ENCODE data around the gene MICOS13. TPM values are rescaled to one million over a fixed set of nuclear protein-coding genes. Genes with fewer than 3 reads are reported as not detected.

MICOS13 gene
- total RNA-seq, 2 donors from 2014 or later = 16.9 to 43.7 TPM

- Histone ChIP-seq H3K4me3 (no peak overlapping the region), H3K36me3 (peaks cover 16% of the 10 kb centered on the region), H3K9me3 (no peaks in the 10 kb centered on the region), H3K4me1 (ENCODE audit: control insufficient read depth in 1 of 2, low read depth in 2 of 2) (peaks cover 64 to 84% of the 10 kb centered on the region in 2 donors), H3K27me3 (replicated peaks; ENCODE audit: insufficient read depth) (no peaks in the 10 kb centered on the region), H3K27ac (peak overlapping the region; percentile 26 to 30)
- ATAC-seq (ENCODE audit: insufficient number of reproducible peaks, low FRiP score, low read depth) (no peak), DNase-seq (ENCODE audit: low spot score) (no peak)
- TF ChIP-seq, protein P1, sequence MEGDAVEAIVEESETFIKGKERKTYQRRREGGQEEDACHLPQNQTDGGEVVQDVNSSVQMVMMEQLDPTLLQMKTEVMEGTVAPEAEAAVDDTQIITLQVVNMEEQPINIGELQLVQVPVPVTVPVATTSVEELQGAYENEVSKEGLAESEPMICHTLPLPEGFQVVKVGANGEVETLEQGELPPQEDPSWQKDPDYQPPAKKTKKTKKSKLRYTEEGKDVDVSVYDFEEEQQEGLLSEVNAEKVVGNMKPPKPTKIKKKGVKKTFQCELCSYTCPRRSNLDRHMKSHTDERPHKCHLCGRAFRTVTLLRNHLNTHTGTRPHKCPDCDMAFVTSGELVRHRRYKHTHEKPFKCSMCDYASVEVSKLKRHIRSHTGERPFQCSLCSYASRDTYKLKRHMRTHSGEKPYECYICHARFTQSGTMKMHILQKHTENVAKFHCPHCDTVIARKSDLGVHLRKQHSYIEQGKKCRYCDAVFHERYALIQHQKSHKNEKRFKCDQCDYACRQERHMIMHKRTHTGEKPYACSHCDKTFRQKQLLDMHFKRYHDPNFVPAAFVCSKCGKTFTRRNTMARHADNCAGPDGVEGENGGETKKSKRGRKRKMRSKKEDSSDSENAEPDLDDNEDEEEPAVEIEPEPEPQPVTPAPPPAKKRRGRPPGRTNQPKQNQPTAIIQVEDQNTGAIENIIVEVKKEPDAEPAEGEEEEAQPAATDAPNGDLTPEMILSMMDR (IDR thresholded peaks at IDR 0.05) = no peak
Measured at GRCh38 chr19:5628919-5629481, 51.3 kb downstream of the MICOS13 start.

- H3K27ac ChIP-seq = peak overlapping the region; percentile 26 to 34
Measured at GRCh38 chr19:5628461-5628860, 51.9 kb downstream of the MICOS13 start.

More at GRCh38 chr19:5628461-5628860, 51.9 kb downstream of the MICOS13 start:
- Histone ChIP-seq H3K9me3 (no peaks in the 10 kb centered on the region), H3K4me1 (ENCODE audit: control insufficient read depth in 1 of 2, low read depth in 2 of 2) (peaks cover 64 to 84% of the 10 kb centered on the region in 2 donors), H3K36me3 (peaks cover 16% of the 10 kb centered on the region), H3K27me3 (replicated peaks; ENCODE audit: insufficient read depth) (no peaks in the 10 kb centered on the region), H3K4me3 (no peak overlapping the region)
- ATAC-seq (ENCODE audit: insufficient number of reproducible peaks, low FRiP score, low read depth) (no peak), DNase-seq (ENCODE audit: low spot score) (no peak)
- TF ChIP-seq, protein P1 (IDR thresholded peaks at IDR 0.05) = no peak

Other genes with a start within 250 kb of the MICOS13 start
- not detected for gene ZNRF4, start 225.1 kb downstream of the MICOS13 start, total RNA-seq
- gene TINCR, start 112.6 kb downstream of the MICOS13 start, total RNA-seq = 1 to 10 TPM in 1 of 2 donors, under 1 TPM in 1; 0.56 to 2.0 TPM
- gene SAFB2, start 57.7 kb downstream of the MICOS13 start, total RNA-seq = 10 to 100 TPM; 55.1 to 80.6 TPM
- gene SAFB, start 57.4 kb downstream of the MICOS13 start, total RNA-seq = 100 to 1,000 TPM in 1 of 2 donors, 10 to 100 TPM in 1; 28.6 to 101 TPM
- 10 to 100 TPM in 1 of 2 donors, 1 to 10 TPM in 1; 7.5 to 11.6 TPM for gene HSD11B1L, start 511 bp upstream of the MICOS13 start, total RNA-seq
- gene RPL36, start 9.8 kb upstream of the MICOS13 start, total RNA-seq = 100 to 1,000 TPM; 274 to 397 TPM
- 10 to 100 TPM; 52.8 to 82.8 TPM for gene LONP1, start 39.6 kb upstream of the MICOS13 start, total RNA-seq
- gene CATSPERD, start 40.1 kb upstream of the MICOS13 start, total RNA-seq = under 1 TPM in 1 of 2 donors, not detected in 1; 0.41 TPM
- gene PRR22, start 104.2 kb upstream of the MICOS13 start, total RNA-seq = 1 to 10 TPM; 1.1 to 1.3 TPM
- gene DUS3L, start 110.6 kb upstream of the MICOS13 start, total RNA-seq = 10 to 100 TPM; 16.2 to 33.9 TPM
- gene NRTN, start 124.6 kb upstream of the MICOS13 start, total RNA-seq = not detected
- not detected for gene FUT6, start 159.2 kb upstream of the MICOS13 start, total RNA-seq
- not detected for gene FUT3, start 170.9 kb upstream of the MICOS13 start, total RNA-seq
- gene FUT5, start 190.0 kb upstream of the MICOS13 start, total RNA-seq = not detected
- 100 to 1,000 TPM in 1 of 2 donors, 10 to 100 TPM in 1; 83.2 to 177 TPM for gene NDUFA11, start 223.3 kb upstream of the MICOS13 start, total RNA-seq
- 10 to 100 TPM; 13.3 to 13.6 TPM for gene VMAC, start 224.4 kb upstream of the MICOS13 start, total RNA-seq
- 10 to 100 TPM in 1 of 2 donors, 1 to 10 TPM in 1; 8.5 to 48.7 TPM for gene CAPS, start 233.7 kb upstream of the MICOS13 start, total RNA-seq